GM12873 (cell line): ENCODE measurements around the gene OSGEP.
A peak's percentile ranks its signal among the peaks of the same experiment; 100 is the strongest.

ENCODE experiments used
- CTCF ChIP-seq: IDR thresholded peaks from 2 replicates; pipeline ENCODE4 v1.5.1; 2012; ENCODE audit warnings: low read depth, mild to moderate bottlenecking, moderate library complexity, low read length, control low read depth; ENCODE audit not compliant: insufficient read depth; ENCODE audit errors: missing control alignments

OSGEP gene

DNA sequence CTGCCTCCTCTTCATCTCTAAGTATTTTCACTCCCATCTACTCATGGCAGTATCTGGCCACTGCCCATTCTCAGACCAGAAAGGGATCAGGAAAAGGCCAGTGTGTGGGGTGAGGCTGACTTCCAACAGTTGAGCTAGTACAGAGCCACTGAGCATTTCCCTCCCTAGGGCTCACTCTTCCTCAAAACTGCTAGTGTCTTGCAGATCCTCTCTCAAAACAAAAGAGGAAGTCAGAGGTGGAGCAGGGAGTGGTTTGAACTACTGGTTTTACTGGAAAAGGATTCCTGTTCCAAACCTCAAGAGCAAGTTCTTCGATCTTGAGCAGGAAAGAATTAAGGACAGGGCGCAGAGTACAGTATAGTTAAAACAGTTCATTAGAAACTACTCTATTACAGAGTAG lies 39.0 kb upstream of the OSGEP start:
- TF ChIP-seq CTCF = no peak

DNA sequence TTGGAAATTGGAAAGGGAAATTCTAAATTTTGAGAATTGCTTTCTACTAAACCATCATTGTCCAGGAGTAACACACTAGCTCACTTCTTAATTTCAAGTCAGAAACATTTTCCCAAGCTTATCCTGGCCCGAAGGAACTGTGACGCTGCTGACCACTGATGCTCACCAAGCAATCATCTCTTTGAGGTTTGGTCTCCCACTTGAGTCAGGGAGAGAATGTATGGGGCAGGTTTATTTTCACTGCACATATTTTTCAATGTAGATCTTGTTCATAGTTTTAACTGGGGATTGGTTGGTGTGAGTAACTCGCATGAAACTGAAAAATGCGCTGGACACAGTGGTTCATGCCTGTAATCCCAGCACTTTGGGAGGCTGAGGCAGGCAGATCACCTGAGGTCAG lies 37.9 kb upstream of the OSGEP start:
- TF ChIP-seq CTCF = no peak

- TF ChIP-seq CTCF = no peak
Measured at GRCh38 chr14:20490563-20490962, 36.0 kb upstream of the OSGEP start.

DNA sequence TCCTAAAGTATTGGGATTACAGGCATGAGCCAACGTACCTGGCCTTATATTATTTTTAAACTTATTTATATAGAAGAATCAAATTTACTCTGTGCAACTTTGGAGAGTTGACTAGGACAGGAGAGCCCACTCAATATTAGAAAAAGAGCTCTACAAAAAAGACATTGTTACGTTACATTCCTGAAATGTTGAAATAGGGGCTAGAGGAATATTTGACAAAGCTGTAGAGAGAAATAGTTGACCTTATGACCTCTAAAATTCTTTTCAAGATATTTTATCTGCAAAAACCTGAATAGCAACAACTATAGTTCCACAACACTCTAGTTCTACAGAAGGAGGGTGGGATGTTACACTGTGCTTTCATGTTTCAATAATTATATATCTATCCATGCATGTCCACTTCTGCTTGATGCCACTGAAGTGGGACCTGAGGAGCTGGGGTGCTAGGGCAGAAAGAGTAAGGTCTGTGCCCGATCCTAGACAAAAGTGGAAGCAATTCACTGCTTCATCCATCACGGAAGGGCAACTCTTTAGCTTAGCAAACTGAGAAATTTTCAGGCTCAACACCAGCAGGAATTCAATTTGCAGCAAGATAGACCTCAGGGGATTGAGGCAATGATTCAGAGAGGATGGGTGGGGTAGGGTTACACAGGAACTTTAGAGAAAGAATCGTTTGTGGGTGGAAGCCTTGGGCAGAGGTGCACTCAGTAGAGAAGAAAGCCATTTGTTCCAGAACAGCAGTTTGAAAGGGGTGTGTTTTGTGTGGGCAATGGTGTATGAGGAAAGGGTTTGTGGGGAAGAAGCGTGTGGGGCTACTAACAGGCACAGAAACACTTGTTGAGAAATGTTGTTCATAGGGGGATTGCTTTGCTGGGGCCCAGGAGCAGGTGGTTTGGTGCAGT lies 34.7 kb upstream of the OSGEP start:
- no peak for TF ChIP-seq CTCF

DNA sequence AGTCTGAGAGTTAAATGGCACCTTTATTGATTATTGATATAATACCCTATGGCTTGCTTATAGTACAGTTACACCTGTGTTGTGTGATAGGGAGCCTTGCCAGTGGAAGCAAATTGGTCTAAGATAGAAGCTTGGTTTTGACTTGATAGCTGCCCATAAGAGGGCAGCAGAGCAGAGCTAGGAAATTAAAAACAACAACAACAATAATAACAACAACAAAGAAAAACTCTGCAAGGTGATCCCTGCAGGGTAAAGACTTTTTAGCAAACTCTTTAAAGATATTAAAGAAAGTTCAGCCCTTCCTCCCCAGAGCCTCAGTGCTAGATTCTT lies 32.7 kb upstream of the OSGEP start:
- peak; percentile 32 for TF ChIP-seq CTCF

DNA sequence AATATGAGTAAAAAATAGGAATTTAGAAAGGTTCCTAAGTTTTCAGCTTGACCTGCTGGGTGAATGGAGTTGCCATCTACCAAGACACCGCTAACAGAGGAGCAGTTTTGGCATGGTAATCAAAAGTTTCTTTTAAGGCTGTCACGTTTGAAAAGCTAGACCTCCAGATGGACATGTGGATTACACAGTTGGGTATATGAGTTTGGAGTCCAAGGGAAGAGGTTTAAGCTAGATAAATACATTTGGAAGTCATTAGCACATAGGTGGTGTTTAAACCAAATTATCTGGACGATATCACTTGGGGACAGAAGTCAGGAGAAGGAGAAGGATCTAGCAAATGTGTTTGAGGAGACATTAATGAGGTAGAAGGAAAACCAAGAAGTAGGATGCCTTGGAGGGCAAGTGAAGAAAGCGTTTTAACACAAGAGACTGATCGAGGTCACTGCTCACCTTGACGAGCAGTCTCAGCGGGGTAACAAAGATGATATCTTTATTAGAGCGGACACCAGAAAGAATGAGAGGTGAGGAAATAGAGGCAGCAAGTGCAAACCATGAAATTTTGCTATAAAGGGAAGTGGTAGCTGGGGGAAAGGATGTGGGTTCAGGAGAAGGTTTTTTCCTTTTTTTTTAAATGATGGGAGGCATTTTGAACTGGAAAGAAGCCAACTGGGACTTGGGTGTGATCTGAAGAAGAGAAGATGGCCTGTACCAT lies 32.2 kb upstream of the OSGEP start:
- TF ChIP-seq CTCF = no peak

DNA sequence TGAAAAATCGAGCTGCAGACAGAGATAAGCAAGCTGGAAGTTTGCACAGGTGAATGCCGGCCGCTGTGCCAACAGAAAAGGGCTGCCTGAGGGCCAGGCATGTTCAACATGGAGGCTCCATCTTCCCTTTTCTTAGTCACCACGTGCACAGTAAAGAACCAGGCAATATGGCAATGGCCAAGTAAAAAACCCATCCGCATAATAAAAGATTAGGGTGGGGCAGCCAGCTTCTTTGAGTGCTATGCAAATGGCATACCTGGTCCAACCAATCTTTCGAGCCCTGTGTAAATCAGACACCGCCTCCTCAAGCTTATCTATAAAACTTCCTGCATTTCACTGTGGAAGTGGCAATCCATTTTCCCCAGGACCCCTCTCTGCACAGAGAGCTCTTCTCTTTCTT lies 31.3 kb upstream of the OSGEP start:
- no peak for TF ChIP-seq CTCF
